Measurements from ENCODE around the gene GSTT2B.
"Not testable (repeated sequence)": the region's sequence is repeated elsewhere in the genome, so short reads cannot be mapped to it uniquely, and the experiment has no call there.

GRCh38 chr22:23953485-23953884 is 7.5 kb downstream of the GSTT2B start:
- TF ChIP-seq EZH2, EZH2phosphoT487 (IDR thresholded peaks at IDR 0.05): not testable (repeated sequence)
